22Rv1 (cell line): ENCODE measurements around the gene LDLR.

Experiments used
- CTCF ChIP-seq: fragments of 450-650 bp; IDR thresholded peaks from 2 replicates; pipeline ENCODE4 v1.5.1; 2017; ENCODE audit warnings: mild to moderate bottlenecking
- ZFX ChIP-seq: fragments of 450-650 bp; IDR thresholded peaks from 2 replicates; pipeline ENCODE4 v1.6.1; 2017; ENCODE audit warnings: antibody characterized with exemption, borderline replicate concordance

- no peak for TF ChIP-seq CTCF
- TF ChIP-seq ZFX = no peak
Measured at GRCh38 chr19:11113140-11113708, 24.0 kb downstream of the LDLR start.
